Neural crest cell (in vitro differentiated cells): ENCODE data around the gene PARVA. TPM values are rescaled to one million over a fixed set of nuclear protein-coding genes. Genes with fewer than 3 reads are reported as not detected.

ENCODE experiments used
- DNase-seq: peaks from one replicate; pipeline ENCODE4 v3.0.0; 2021; ENCODE audit warnings: low read depth, mixed read lengths, low spot score
- H3K27ac Mint-ChIP-seq: one replicate; pipeline ENCODE4 v1.8.0; 2021; ENCODE audit warnings: mild to moderate bottlenecking, mixed read lengths; ENCODE audit not compliant: unreplicated experiment
- H3K27me3 Mint-ChIP-seq: 2 replicates; pipeline ENCODE4 v1.8.0; 2021; ENCODE audit warnings: low read depth, mild to moderate bottlenecking, mixed read lengths
- H3K36me3 Mint-ChIP-seq: 2 replicates; pipeline ENCODE4 v1.8.0; 2021; ENCODE audit warnings: low read depth, mild to moderate bottlenecking, mixed read lengths
- H3K4me1 Mint-ChIP-seq: 2 replicates; pipeline ENCODE4 v1.8.0; 2021; ENCODE audit warnings: mixed read lengths
- H3K4me3 Mint-ChIP-seq: one replicate; pipeline ENCODE4 v1.8.0; 2021; ENCODE audit warnings: mild to moderate bottlenecking, mixed read lengths
- H3K9me3 Mint-ChIP-seq: 2 replicates; pipeline ENCODE4 v1.8.0; 2021; ENCODE audit warnings: mixed read lengths
- CTCF ChIP-seq: fragments of 200-600 bp; sonication (generic); conservative IDR thresholded peaks from 2 replicates; pipeline ENCODE4 v1.5.0; 2021; ENCODE audit warnings: antibody characterized with exemption, mild to moderate bottlenecking
- total RNA-seq: library from RNA; stranded (reverse); gene quantifications from 2 replicates; pipeline ENCODE4 v1.2.1, GENCODE V29; 2021

PARVA gene
- total RNA-seq, 1 donor from 2014 or later, result 36.2 TPM

- Mint-ChIP-seq H3K27me3 (no peaks in the 10 kb centered on the region), H3K4me3 (no peak overlapping the region), H3K9me3 (peaks cover 7% of the 10 kb centered on the region), H3K36me3 (peaks cover 9% of the 10 kb centered on the region), H3K27ac (no peak overlapping the region), H3K4me1 (peaks cover 19% of the 10 kb centered on the region)
- TF ChIP-seq CTCF, result no peak
- no peak for DNase-seq
Observed at GRCh38 chr11:12445001-12445400, 67.6 kb downstream of the PARVA start.

GRCh38 chr11:12446863-12447262 lies 69.5 kb downstream of the PARVA start:
- Mint-ChIP-seq H3K36me3 (peaks cover 6% of the 10 kb centered on the region), H3K27me3 (no peaks in the 10 kb centered on the region), H3K27ac (no peak overlapping the region), H3K9me3 (peaks cover 5% of the 10 kb centered on the region), H3K4me3 (no peak overlapping the region), H3K4me1 (peaks cover 18% of the 10 kb centered on the region)
- TF ChIP-seq CTCF, result no peak
- no peak for DNase-seq

GRCh38 chr11:12448131-12448939 lies 71.0 kb downstream of the PARVA start:
- H3K27me3 Mint-ChIP-seq, result no peaks in the 10 kb centered on the region
- H3K27ac Mint-ChIP-seq, result no peak overlapping the region
- DNase-seq, result no peak
- TF ChIP-seq CTCF, result no peak
- peaks cover 26% of the 10 kb centered on the region for H3K4me1 Mint-ChIP-seq
- peaks cover 6% of the 10 kb centered on the region for H3K36me3 Mint-ChIP-seq
- H3K4me3 Mint-ChIP-seq, result no peak overlapping the region
- H3K9me3 Mint-ChIP-seq, result peaks cover 5% of the 10 kb centered on the region

- H3K36me3 Mint-ChIP-seq, result peaks cover 3% of the 10 kb centered on the region
- peak overlapping the region; percentile 40 for H3K27ac Mint-ChIP-seq
- peaks cover 5% of the 10 kb centered on the region for H3K9me3 Mint-ChIP-seq
Observed at GRCh38 chr11:12449961-12450715, 72.8 kb downstream of the PARVA start.

More at GRCh38 chr11:12449961-12450715, 72.8 kb downstream of the PARVA start:
- H3K27me3 Mint-ChIP-seq, result no peaks in the 10 kb centered on the region
- peaks cover 21% of the 10 kb centered on the region for H3K4me1 Mint-ChIP-seq
- no peak overlapping the region for H3K4me3 Mint-ChIP-seq
- TF ChIP-seq CTCF, result no peak
- no peak for DNase-seq
